HTR-8/SVneo (cell line): ENCODE measurements around the gene ANKRD11.
"Not testable (repeated sequence)": the region's sequence is repeated elsewhere in the genome, so short reads cannot be mapped to it uniquely, and the experiment has no call there.

Source experiments
- DNase-seq: peaks from one replicate; pipeline ENCODE4 v3.0.0; 2011; ENCODE audit warnings: low spot score, mixed read lengths; ENCODE audit not compliant: insufficient read length
- FAIRE-seq: peaks from 2 replicates; lab custom pipeline; 2011; peaks lifted over from hg19 to GRCh38; lab: Jason Lieb, UNC

Gene ANKRD11

DNA sequence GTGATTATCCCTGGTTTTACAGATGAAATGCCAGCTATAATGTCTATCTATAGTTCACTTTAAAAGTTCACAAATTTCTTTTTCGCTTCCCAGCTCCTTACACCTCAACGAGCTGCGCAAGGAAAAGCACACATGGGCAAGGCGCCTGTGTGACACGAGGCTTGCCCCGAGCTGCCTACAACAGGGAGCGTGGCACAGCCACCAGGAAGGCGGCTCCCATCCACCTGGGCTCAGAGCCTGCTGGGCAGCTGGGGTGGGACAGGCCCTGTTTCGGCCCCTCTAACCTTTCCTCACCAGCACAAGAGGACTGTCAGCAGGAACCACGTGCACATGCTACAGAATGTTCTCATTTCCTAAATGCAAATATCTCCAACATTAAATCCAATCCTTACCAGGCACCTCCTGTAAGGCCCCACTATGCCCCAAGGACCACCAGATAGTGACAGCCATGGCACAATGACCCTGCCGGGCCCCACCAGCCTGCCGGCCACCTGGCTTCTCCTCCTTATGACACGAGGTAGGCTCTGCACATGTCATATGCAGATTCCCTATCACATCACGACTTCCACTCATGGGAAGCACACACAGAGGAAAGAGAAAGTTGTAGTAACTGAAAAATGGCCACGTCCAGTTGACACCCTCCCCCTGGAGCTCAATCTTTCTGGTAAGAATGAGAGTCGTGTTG, 180.8 kb downstream of the ANKRD11 start:
- FAIRE-seq (no peak), DNase-seq (no peak)

DNA sequence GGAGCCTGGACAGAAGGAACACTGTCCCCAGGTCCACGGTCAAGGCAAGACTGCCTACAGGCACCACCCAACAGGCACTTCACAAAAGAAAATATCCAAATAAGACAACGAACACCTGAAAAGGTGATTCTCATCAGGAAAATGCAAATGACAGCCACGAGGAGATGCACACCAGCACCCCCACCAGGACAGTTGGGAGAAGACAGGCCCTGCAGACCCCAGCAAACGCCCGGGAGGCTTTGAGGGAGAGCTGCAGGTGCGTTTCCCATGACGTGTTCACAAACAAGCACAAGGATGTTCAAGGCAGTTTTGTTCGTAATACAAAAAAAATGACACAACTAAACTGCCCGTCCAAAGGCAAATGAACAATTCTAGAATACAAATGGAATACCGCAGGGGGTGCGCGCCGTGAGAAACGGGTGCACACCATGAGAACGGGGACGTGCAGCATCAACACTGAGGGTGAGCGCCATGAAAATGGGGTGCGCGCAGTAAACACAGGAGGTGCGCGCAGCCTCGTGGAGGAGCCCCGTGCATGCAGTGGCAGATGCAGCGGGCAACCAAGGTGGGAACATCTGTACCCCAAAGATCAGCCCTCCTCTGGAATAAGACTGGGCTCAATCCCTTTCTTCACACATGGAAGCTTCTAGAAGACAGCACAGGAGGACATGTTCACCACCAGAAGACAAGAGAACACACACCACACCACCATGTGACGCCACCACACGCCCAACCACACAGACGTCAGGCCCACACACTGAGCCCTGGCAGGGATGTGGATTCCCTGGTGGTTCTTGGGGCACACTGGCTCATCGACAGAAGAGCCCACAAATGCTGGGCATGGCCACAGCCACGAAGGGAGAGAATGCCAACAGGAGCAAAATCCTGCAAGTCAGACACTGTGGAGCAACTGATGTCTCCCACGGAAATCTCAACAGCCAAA, 181.7 kb downstream of the ANKRD11 start:
- no peak for FAIRE-seq
- no peak for DNase-seq

DNA sequence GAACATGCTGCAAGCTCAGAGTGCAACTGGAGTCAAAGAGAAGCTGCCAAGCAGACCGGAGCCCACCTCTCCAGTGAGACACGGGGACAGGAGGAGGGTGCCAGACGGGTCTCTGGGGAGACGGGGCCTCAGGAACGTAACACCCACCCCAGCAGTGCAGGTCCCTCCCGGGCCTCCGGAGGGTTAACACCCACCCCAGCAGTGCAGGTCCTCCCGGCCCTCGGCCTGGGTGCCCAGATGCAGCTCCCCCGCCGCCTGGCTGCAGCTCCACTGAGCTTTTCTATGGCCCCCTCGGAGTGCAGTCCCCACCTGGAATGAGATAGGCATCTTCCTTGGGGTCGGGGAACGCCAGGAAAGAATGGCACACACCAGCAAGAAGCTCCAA, 182.9 kb downstream of the ANKRD11 start:
- FAIRE-seq = no peak
- DNase-seq = no peak

DNA sequence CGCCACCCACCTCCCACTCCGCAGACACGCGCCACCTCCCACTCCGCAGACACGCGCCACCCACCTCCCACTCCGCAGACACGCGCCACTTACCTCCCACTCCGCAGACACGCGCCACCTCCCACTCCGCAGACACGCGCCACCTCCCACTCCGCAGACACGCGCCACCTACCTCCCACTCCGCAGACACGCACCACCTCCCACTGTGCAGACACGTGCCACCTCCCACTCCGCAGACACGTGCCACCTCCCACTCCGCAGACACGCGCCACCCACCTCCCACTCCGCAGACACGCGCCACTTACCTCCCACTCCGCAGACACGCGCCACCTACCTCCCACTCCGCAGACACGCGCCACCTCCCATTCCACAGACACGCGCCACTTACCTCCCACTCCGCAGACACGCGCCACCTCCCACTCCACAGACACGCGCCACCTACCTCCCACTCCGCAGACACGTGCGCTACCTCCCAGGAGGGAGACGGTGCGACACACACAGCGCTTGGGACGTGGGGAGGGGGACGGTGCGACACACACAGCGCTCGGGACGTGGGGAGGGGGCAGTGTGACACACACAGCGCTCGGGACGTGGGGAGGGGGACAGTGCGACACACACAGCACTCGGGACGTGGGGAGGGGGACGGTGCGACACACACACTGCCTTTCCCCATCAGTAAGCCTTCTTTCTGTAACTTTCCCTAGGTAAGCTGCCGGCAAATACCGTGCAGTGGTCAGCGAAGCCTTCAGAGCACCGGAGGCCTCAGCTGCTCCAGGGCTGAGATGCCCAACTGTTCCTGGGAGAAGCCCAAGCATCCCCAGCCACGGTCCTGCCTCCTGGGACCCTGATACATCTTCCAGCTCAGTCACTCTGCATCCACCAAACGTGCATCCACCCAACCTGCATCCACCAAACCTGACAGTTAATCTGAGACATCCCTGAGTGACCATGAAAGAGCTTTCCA, 183.6 kb downstream of the ANKRD11 start:
- DNase-seq, FAIRE-seq: not testable (repeated sequence)

GRCh38 chr16:89304941-89305705, 185.2 kb downstream of the ANKRD11 start:
- DNase-seq (no peak), FAIRE-seq (no peak)

DNA sequence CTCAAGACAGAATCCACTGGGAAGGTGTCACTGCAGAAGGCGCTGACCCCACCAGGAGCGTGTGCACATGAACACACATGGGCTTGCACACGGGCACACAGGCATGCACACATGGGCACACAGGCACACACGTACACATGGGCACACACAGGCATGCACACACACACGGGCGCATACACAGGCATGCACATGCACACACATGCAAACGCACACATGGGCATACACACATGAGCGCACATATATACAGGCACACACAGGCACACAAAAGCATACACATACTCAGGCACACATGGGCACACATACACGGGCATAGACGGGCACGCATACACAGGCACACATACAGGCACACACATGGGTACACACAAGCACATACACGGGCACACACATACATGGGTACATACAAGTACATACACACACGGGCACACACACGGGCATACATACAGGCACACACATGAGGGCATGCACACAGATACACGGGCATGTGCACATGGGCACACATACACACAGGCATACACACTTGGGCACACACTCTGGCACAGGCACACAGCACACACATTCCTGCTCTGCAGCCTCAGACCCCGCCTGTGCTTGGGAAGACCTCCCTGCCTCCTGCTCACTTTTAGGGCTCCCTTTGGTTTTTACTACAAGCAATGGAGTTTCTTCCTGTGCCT, 186.0 kb downstream of the ANKRD11 start:
- DNase-seq = no peak
- FAIRE-seq = peak; percentile 82

DNA sequence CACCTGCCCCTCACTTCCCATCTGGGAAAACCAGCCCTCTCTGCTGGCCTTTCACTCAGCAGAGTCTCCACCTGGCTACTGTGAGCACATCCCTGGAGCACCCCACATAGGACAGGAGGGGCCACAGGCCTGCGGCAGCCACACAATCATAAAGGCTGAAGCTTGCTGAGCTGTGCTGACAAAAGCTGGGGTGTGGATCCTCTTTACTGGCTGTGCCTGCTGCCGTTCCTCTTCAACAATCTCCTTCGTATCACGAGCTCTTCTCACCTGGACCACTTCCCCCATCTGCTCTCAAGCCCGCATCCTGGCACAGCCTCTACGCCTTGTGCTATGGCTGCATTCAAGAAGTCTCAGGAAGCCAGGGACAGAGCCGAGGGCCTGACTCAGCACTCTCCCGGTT, 186.7 kb downstream of the ANKRD11 start:
- FAIRE-seq (no peak), DNase-seq (no peak)

GRCh38 chr16:89300976-89301360, 189.4 kb downstream of the ANKRD11 start:
- FAIRE-seq = no peak
- DNase-seq = no peak

- DNase-seq (no peak), FAIRE-seq (no peak)
These were observed 189.9 kb downstream of the ANKRD11 start for GRCh38 chr16:89300311-89300975.

DNA sequence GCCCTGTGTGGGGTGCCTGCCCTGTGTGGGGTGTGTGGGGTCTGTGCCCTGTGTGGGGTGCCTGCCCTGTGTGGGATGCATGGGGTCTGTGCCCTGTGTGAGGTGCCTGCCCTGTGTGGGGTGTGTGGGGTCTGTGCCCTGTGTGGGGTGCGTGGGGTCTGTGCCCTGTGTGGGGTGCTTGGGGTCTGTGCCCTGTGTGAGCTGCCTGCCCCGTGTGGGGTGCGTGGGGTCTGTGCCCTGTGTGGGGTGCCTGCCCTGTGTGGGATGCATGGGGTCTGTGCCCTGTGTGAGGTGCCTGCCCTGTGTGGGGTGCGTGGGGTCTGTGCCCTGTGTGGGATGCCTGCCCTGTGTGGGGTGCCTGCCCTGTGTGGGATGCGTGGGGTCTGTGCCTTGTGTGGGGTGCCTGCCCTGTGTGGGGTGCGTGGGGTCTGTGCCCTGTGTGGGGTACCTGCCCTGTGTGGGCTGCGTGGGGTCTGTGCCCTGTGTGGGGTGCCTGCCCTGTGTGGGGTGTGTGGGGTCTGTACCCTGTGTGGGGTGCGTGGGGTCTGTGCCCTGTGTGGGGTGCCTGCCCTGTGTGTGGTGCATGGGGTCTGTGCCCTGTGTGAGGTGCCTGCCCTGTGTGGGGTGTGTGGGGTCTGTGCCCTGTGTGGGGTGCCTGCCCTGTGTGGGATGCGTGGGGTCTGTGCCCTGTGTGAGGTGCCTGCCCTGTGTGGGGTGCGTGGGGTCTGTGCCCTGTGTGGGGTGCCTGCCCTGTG, 190.8 kb downstream of the ANKRD11 start:
- not testable (repeated sequence) for DNase-seq, FAIRE-seq

- DNase-seq (no peak), FAIRE-seq (no peak)
These were observed 191.6 kb downstream of the ANKRD11 start for GRCh38 chr16:89298623-89299225.

GRCh38 chr16:89297910-89298545, 192.3 kb downstream of the ANKRD11 start:
- FAIRE-seq (no peak), DNase-seq (no peak)

GRCh38 chr16:89297156-89297874, 193.0 kb downstream of the ANKRD11 start:
- FAIRE-seq (no peak), DNase-seq (no peak)

- DNase-seq (no peak), FAIRE-seq (no peak)
These were observed 194.4 kb downstream of the ANKRD11 start for GRCh38 chr16:89295915-89296314.

- DNase-seq (no peak), FAIRE-seq (no peak)
These were observed 195.1 kb downstream of the ANKRD11 start for GRCh38 chr16:89295071-89295900.
